ENCODE measurements around the gene TRIM65. TPM values are rescaled to one million over a fixed set of nuclear protein-coding genes. Genes with fewer than 3 reads are reported as not detected.

The TRIM65 gene
- total and polyA plus RNA-seq, 2 of the 13 experiments (the other 11 are each of a cell fraction or from before 2014, with no cell fraction given), result 10.3 to 22.4 TPM

DNA sequence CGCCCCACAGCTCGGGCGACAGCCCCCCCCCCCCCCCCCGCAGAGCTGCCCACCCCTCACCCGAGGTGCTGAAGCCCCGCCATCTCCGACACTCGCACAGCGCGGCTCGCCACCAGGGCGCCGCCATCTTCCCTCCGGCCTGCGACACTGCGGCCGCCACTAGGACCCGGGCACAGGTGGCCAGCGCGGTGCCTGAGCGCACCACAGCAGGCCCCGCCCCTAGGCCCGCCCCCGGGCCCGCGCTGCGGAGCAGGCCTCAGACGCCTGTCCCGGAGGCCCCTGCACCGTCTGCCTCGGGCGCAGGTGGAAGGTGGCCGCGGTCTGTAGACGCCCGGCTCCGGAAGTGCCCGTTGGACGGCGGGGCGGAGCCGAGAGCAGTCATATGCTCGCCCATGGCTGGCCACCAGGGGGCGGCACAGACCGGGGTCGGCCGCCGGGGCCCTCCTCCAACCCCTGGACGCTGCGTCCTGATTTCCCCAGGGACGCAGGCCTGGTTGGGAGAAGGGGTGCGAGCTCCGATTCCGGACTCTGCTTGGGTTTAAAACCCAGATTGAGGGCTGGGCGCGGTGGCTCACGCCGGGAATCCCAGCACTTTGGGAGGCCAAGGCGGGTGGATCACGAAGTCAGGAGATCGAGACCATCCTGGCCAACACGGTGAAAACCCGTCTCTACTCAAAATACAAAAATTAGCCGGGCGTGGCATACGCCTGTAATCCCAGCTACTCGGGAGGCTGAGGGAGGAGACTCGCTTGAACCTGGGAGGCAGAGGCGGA is 8.2 kb upstream of the TRIM65 start, which contains the start of gene MRPL38 (continued):
- TF ChIP-seq, protein P1, sequence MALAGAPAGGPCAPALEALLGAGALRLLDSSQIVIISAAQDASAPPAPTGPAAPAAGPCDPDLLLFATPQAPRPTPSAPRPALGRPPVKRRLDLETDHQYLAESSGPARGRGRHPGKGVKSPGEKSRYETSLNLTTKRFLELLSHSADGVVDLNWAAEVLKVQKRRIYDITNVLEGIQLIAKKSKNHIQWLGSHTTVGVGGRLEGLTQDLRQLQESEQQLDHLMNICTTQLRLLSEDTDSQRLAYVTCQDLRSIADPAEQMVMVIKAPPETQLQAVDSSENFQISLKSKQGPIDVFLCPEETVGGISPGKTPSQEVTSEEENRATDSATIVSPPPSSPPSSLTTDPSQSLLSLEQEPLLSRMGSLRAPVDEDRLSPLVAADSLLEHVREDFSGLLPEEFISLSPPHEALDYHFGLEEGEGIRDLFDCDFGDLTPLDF (CRISPR knock-in tag; IDR thresholded peaks at IDR 0.05), result peak; percentile 91
- TF ChIP-seq, protein P2, sequence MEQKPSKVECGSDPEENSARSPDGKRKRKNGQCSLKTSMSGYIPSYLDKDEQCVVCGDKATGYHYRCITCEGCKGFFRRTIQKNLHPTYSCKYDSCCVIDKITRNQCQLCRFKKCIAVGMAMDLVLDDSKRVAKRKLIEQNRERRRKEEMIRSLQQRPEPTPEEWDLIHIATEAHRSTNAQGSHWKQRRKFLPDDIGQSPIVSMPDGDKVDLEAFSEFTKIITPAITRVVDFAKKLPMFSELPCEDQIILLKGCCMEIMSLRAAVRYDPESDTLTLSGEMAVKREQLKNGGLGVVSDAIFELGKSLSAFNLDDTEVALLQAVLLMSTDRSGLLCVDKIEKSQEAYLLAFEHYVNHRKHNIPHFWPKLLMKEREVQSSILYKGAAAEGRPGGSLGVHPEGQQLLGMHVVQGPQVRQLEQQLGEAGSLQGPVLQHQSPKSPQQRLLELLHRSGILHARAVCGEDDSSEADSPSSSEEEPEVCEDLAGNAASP (CRISPR knock-in tag; IDR thresholded peaks at IDR 0.05; ENCODE audit: borderline replicate concordance), result peak; percentile 89
- TF ChIP-seq PLRG1 (conservative IDR thresholded peaks at IDR 0.05), result no peak
- TF ChIP-seq ISL2 (CRISPR knock-in tag; IDR thresholded peaks at IDR 0.05), result peak; percentile 96
- TF ChIP-seq NFYC (CRISPR knock-in tag; IDR thresholded peaks at IDR 0.05), result peak; percentile 55
- no peak for TF ChIP-seq PBX2 (CRISPR knock-in tag; IDR thresholded peaks at IDR 0.05)
- peak; percentile 94 for TF ChIP-seq ZSCAN29 (CRISPR knock-in tag; conservative IDR thresholded peaks at IDR 0.05)
- TF ChIP-seq TRIM22 (IDR thresholded peaks at IDR 0.05), result no peak
- no peak for TF ChIP-seq RFX1 (IDR thresholded peaks at IDR 0.05)
- no peak for TF ChIP-seq NONO (IDR thresholded peaks at IDR 0.05)
- TF ChIP-seq NONO (CRISPR knock-in tag; conservative IDR thresholded peaks at IDR 0.05), result peak; percentile 99
- peak; percentile 95 for TF ChIP-seq DZIP1 (CRISPR knock-in tag; IDR thresholded peaks at IDR 0.05)
- TF ChIP-seq, protein P3, sequence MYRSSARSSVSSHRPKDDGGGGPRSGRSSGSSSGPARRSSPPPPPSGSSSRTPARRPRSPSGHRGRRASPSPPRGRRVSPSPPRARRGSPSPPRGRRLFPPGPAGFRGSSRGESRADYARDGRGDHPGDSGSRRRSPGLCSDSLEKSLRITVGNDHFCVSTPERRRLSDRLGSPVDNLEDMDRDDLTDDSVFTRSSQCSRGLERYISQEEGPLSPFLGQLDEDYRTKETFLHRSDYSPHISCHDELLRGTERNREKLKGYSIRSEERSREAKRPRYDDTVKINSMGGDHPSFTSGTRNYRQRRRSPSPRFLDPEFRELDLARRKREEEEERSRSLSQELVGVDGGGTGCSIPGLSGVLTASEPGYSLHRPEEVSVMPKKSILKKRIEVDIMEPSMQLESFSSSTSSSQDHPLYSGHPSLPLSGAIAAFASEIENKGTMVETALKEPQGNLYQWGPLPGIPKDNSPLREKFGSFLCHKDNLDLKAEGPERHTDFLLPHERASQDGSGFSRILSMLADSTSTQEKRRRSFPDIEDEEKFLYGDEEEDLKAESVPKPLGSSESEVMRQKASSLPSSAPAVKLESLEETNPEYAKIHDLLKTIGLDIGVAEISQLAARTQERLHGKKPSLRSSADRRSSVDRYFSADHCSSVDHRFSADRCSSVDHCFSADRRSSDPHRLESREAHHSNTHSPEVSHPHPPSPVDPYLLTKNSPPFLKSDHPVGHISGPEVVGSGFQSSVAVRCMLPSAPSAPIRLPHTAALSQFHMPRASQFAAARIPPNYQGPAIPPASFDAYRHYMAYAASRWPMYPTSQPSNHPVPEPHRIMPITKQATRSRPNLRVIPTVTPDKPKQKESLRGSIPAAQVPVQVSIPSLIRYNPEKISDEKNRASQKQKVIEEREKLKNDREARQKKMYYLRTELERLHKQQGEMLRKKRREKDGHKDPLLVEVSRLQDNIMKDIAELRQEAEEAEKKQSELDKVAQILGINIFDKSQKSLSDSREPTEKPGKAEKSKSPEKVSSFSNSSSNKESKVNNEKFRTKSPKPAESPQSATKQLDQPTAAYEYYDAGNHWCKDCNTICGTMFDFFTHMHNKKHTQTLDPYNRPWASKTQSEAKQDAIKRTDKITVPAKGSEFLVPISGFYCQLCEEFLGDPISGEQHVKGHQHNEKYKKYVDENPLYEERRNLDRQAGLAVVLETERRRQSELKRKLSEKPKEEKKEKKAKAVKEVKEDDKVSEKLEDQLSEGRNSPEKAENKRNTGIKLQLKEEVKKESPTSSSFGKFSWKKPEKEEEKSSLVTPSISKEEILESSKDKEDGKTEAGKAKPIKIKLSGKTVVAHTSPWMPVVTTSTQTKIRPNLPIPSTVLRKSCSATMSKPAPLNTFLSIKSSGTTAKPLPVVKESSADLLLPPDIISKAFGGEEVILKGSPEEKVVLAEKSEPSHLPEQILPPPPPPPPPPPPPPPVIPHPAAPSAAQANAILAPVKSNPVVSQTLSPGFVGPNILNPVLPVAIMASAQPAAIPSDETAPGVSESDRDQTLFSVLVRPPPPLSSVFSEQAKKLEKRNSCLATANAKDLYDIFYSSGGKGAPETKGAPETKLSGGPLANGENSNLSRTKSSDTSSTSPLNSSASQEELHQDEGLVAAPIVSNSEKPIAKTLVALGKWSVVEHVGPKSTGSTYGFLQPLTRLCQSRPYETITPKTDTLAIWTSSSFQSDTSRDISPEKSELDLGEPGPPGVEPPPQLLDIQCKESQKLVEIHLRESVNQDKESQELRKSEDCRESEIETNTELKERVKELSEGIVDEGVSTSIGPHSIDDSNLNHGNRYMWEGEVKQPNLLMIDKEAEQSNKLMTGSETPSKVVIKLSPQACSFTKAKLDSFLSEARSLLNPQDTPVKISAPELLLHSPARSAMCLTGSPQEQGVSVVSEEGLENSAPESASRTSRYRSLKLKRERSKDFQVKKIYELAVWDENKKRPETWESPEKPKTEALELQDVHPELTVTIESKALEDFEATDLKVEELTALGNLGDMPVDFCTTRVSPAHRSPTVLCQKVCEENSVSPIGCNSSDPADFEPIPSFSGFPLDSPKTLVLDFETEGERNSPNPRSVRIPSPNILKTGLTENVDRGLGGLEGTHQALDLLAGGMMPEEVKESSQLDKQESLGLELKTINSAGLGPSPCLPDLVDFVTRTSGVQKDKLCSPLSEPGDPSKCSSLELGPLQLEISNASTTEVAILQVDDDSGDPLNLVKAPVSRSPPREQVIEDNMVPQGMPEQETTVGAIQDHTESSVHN (CRISPR knock-in tag; IDR thresholded peaks at IDR 0.05), result peak; percentile 94

All from HepG2 (cell line).